Measurements from ENCODE around the gene BID. TPM values are rescaled to one million over a fixed set of nuclear protein-coding genes. Genes with fewer than 3 reads are reported as not detected.

Gene BID
- total and polyA plus RNA-seq, 10 of the 15 experiments (the other 5 are each of a cell fraction or from before 2014, with no cell fraction given), result 7.9 to 241 (median 136) TPM

GRCh38 chr22:17738386-17739128 is 35.7 kb downstream of the BID start (continued):
- TF ChIP-seq E4F1 (IDR thresholded peaks at IDR 0.05; ENCODE audit: borderline replicate concordance, partially characterized antibody), result no peak
- TF ChIP-seq BACH1 (IDR thresholded peaks at IDR 0.05; ENCODE audit: borderline replicate concordance), result no peak
- TF ChIP-seq GABPA (IDR thresholded peaks at IDR 0.05; ENCODE audit: low read depth), result no peak
- TF ChIP-seq, protein P1, sequence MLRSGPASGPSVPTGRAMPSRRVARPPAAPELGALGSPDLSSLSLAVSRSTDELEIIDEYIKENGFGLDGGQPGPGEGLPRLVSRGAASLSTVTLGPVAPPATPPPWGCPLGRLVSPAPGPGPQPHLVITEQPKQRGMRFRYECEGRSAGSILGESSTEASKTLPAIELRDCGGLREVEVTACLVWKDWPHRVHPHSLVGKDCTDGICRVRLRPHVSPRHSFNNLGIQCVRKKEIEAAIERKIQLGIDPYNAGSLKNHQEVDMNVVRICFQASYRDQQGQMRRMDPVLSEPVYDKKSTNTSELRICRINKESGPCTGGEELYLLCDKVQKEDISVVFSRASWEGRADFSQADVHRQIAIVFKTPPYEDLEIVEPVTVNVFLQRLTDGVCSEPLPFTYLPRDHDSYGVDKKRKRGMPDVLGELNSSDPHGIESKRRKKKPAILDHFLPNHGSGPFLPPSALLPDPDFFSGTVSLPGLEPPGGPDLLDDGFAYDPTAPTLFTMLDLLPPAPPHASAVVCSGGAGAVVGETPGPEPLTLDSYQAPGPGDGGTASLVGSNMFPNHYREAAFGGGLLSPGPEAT (IDR thresholded peaks at IDR 0.05; ENCODE audit: low read depth), result no peak
- no peak for TF ChIP-seq YBX1 (IDR thresholded peaks at IDR 0.05)

DNA sequence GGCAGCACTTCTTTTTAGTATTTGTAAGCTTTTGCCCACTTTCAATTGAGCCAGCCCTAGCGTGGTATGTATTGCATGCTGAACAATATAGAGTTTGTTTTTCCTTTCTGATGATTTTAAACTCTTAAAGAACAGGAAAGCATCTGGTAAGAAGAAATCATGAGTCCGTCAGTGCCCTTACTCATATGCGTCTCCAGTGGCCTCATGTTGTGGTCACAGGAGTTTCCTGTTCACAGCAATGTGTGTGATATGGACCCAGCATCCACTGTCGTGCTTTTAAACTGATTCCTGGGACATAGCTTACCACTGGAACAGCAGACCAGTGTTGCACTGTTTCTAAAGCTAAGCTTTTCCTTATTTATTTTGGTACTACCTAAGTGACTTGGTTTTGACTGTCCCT is 40.1 kb downstream of the BID start:
- in situ Hi-C loops (cut with MboI), result no loop called here
- H3K4me3 ChIP-seq, result no peak overlapping the region
- no peaks in the 10 kb centered on the region for H3K9me3 ChIP-seq (replicated peaks; ENCODE audit: control insufficient read depth, insufficient read depth, low read length)
- H3K27ac ChIP-seq (ENCODE audit: control insufficient read depth, insufficient read depth), result no peak overlapping the region
- FAIRE-seq (no peak), DNase-seq (ENCODE audit: low read depth, low spot score) (peak; percentile 8), ATAC-seq (peak; percentile 74)
- H3K27me3 ChIP-seq (replicated peaks in 1 of 2; ENCODE audit: control insufficient read depth in 2 of 2, insufficient read depth in 2 of 2, low read length in 1 of 2), result no peaks in the 10 kb centered on the region
- H3K79me2 ChIP-seq (ENCODE audit: control insufficient read depth, insufficient read depth, low read length), result no peaks in the 10 kb centered on the region
- H3K9ac ChIP-seq (ENCODE audit: control insufficient read depth, insufficient read depth, low read length), result no peak overlapping the region
- ChIA-PET RAD21 (ENCODE audit: unreplicated experiment) (no interaction called here), CTCF (interaction anchor here (1.4 to 2.8 kb wide), 3 partner anchors 8 to 176 kb away, joined by 5 to 8 read pairs (median 7); no protein-coding TSS in a partner anchor), POLR2A (no interaction called here), SMC1A (ENCODE audit: uncharacterized antibody, unreplicated experiment) (interaction anchor here (1.1 kb wide), 1 partner anchor 28 kb away, joined by 3 read pairs; no protein-coding TSS in a partner anchor)
- peak; percentile 85 for TF ChIP-seq RUNX3 (IDR thresholded peaks at IDR 0.05; ENCODE audit: low read length)
- TF ChIP-seq JUND (IDR thresholded peaks at IDR 0.05; ENCODE audit: low read depth, low read length), result no peak
- 0 out of 2 replicates have a peak, but pooled peaks have one; percentile 21 for TF ChIP-seq EED (IDR thresholded peaks at IDR 0.05; ENCODE audit: low read depth)
- BruUV-seq (replicated peaks), result no TSS peak
- no peaks in the 10 kb centered on the region; the same call in 1 of the 2 replicates for H4K20me1 ChIP-seq (ENCODE audit: control insufficient read depth, insufficient read depth)
- H3K36me3 ChIP-seq (ENCODE audit: control insufficient read depth in 2 of 2, insufficient read depth in 2 of 2, low read length in 1 of 2), result peaks cover 18 to 23% of the 10 kb centered on the region in 2 experiments
- H3K4me2 ChIP-seq (ENCODE audit: control insufficient read depth, insufficient read depth), result no peak overlapping the region
- no peaks in the 10 kb centered on the region for H3K4me1 ChIP-seq (ENCODE audit: control insufficient read depth, insufficient read depth, low read length)
- H2AFZ ChIP-seq (ENCODE audit: control insufficient read depth, low read depth, low read length), result no peak overlapping the region
- intact Hi-C loops (cut with micrococcal nuclease; ENCODE audit: unreplicated experiment), result no loop called here
- 12% methylated on average over 4 of the region's 4 CpGs for WGBS (ENCODE audit: insufficient coverage, insufficient replicate concordance, low lambda C conversion rate, missing lambda C conversion rate)

All from GM12878 (cell line).